HG03139 (cell line): ENCODE results near the gene CXorf49B.

Experiments
- ATAC-seq: cut with Tn5 transposase; IDR thresholded peaks from one replicate; pipeline ENCODE4 v1.9.1; 2021; ENCODE audit not compliant: unreplicated experiment

The CXorf49B gene

GRCh38 chrX:71815121-71815905, 52.2 kb downstream of the CXorf49B start:
- ATAC-seq: no peak

- no peak for ATAC-seq
These were observed 52.7 kb downstream of the CXorf49B start for GRCh38 chrX:71815906-71816156.
